HG02642 (cell line): Measurements from ENCODE around the gene SALL1.

ENCODE experiments used
- ATAC-seq: cut with Tn5 transposase; IDR thresholded peaks from one replicate; pipeline ENCODE4 v1.9.1; 2021; ENCODE audit warnings: mild to moderate bottlenecking; ENCODE audit not compliant: unreplicated experiment, poor library complexity

The SALL1 gene

GRCh38 chr16:51159296-51159695 is 8.2 kb upstream of the SALL1 start:
- no peak for ATAC-seq

GRCh38 chr16:51157698-51158097 is 6.6 kb upstream of the SALL1 start:
- ATAC-seq = no peak

GRCh38 chr16:51156807-51157200 is 5.7 kb upstream of the SALL1 start:
- no peak for ATAC-seq

- no peak for ATAC-seq
These were observed 5.0 kb upstream of the SALL1 start for GRCh38 chr16:51155820-51156806.

GRCh38 chr16:51155199-51155607 is 4.1 kb upstream of the SALL1 start:
- no peak for ATAC-seq

GRCh38 chr16:51154271-51155171 is 3.5 kb upstream of the SALL1 start:
- ATAC-seq = no peak

GRCh38 chr16:51153577-51154031 is 2.5 kb upstream of the SALL1 start:
- no peak for ATAC-seq

- ATAC-seq = no peak
These were observed 1.9 kb upstream of the SALL1 start for GRCh38 chr16:51152691-51153576.

GRCh38 chr16:51151961-51152663 is 1.0 kb upstream of the SALL1 start:
- ATAC-seq = no peak

- no peak for ATAC-seq
These were observed 428 bp upstream of the SALL1 start for GRCh38 chr16:51151435-51151960.

- ATAC-seq = no peak
These were observed 744 bp downstream of the SALL1 start for GRCh38 chr16:51150165-51150887.

GRCh38 chr16:51149721-51150164 is 1.3 kb downstream of the SALL1 start:
- no peak for ATAC-seq

GRCh38 chr16:51149251-51149661 is 1.8 kb downstream of the SALL1 start:
- no peak for ATAC-seq

- no peak for ATAC-seq
These were observed 2.3 kb downstream of the SALL1 start for GRCh38 chr16:51148678-51149228.

- ATAC-seq = no peak
These were observed 3.0 kb downstream of the SALL1 start for GRCh38 chr16:51147776-51148677.

- no peak for ATAC-seq
These were observed 4.7 kb downstream of the SALL1 start for GRCh38 chr16:51146256-51146924.

- ATAC-seq = no peak
These were observed 6.9 kb downstream of the SALL1 start for GRCh38 chr16:51144203-51144602.
